CD4-positive, alpha-beta memory T cell (primary cell): ENCODE results near the gene MCM6. TPM values are rescaled to one million over a fixed set of nuclear protein-coding genes. Genes with fewer than 3 reads are reported as not detected.
A peak's percentile ranks its signal among the peaks of the same experiment; 100 is the strongest.
"Not testable (repeated sequence)": the region's sequence is repeated elsewhere in the genome, so short reads cannot be mapped to it uniquely, and the experiment has no call there.

Experiments used
- CTCF ChIA-PET: fragments of 350-600 bp; sonication (Branson Sonifier 250); formaldehyde crosslinking; loops from one replicate; lab custom pipeline; 2021; ENCODE audit warnings: inconsistent platforms; ENCODE audit not compliant: partially characterized antibody; lab: Charles Lee
- POLR2A ChIA-PET: fragments of 350-600 bp; sonication (Branson Sonifier 250); formaldehyde crosslinking; loops from one replicate; lab custom pipeline; 2021; ENCODE audit not compliant: partially characterized antibody; lab: Charles Lee
- DNase-seq, 5 donors: peaks; one replicate each; pipeline versions ENCODE4 v3.0.0 to v3.0.0-alpha.2; 2020 to 2022; ENCODE audit warnings: mixed read lengths in 1 of 5
- H3K27ac ChIP-seq: one replicate; pipeline ENCODE4 v1.7.0; 2013; ENCODE audit warnings: low read depth, low read length
- H3K27me3 ChIP-seq: 2 replicates; pipeline ENCODE4 v1.7.0; 2013; ENCODE audit warnings: mild to moderate bottlenecking, low read length, moderate library complexity; ENCODE audit not compliant: insufficient read depth
- H3K36me3 ChIP-seq: 2 replicates; pipeline ENCODE4 v1.7.0; 2013; ENCODE audit warnings: mild to moderate bottlenecking, low read length, moderate library complexity; ENCODE audit not compliant: insufficient read depth
- H3K4me1 ChIP-seq: 2 replicates; pipeline ENCODE4 v1.7.0; 2013; ENCODE audit warnings: mild to moderate bottlenecking, low read length, moderate library complexity; ENCODE audit not compliant: insufficient read depth
- H3K4me3 ChIP-seq, 2 donors: one replicate each; pipeline ENCODE4 v1.7.0; 2013; ENCODE audit warnings: low read length in 2 of 2, mild to moderate bottlenecking in 1 of 2
- H3K9me3 ChIP-seq, 2 donors: one replicate each; pipeline ENCODE4 v1.7.0; 2013; ENCODE audit warnings: low read length in 2 of 2, control low read depth in 1 of 2; ENCODE audit not compliant: control insufficient read depth in 1 of 2
- H3K27ac Mint-ChIP-seq, 7 donors: one replicate each; pipeline ENCODE4 v1.8.0; 2020 to 2021; ENCODE audit warnings: mixed read lengths in 7 of 7, mild to moderate bottlenecking in 6 of 7, inconsistent platforms in 3 of 7, moderate library complexity in 3 of 7
- H3K27me3 Mint-ChIP-seq, 2 donors: one replicate each; pipeline ENCODE4 v1.8.0; 2020 to 2021; ENCODE audit warnings: mixed read lengths in 2 of 2
- H3K36me3 Mint-ChIP-seq, 2 donors: one replicate each; pipeline ENCODE4 v1.8.0; 2020 to 2021; ENCODE audit warnings: mixed read lengths in 2 of 2, inconsistent platforms in 1 of 2, mild to moderate bottlenecking in 1 of 2
- H3K4me1 Mint-ChIP-seq, 4 donors: one replicate each; pipeline ENCODE4 v1.8.0; 2020 to 2021; ENCODE audit warnings: mixed read lengths in 4 of 4, mild to moderate bottlenecking in 1 of 4
- H3K4me3 Mint-ChIP-seq, 8 donors: one replicate each; pipeline ENCODE4 v1.8.0; 2020 to 2021; ENCODE audit warnings: mixed read lengths in 8 of 8, mild to moderate bottlenecking in 7 of 8, moderate library complexity in 6 of 8, inconsistent platforms in 3 of 8
- H3K9me3 Mint-ChIP-seq, 8 donors: one replicate each; pipeline ENCODE4 v1.8.0; 2020 to 2021; ENCODE audit warnings: mixed read lengths in 8 of 8, mild to moderate bottlenecking in 5 of 8, inconsistent platforms in 3 of 8, moderate library complexity in 1 of 8
- intact Hi-C: fragments of 100-400 bp; cut with micrococcal nuclease; formaldehyde crosslinking; loops from one replicate; pipeline ENCODE4 v1.15.1; 2023
- polyA plus RNA-seq, 2 donors: library from polyadenylated mRNA; unstranded; fragments of 300-500 nt; fragmentation: Illumina TruSeq; gene quantifications; one replicate each; pipeline ENCODE4 v1.2.3, GENCODE V29; 2021
- total RNA-seq, 2 experiments: library from RNA; stranded (reverse); gene quantifications; one replicate each; pipeline ENCODE4 v1.2.3, GENCODE V29; 2021

MCM6 gene
- total and polyA plus RNA-seq, 4 experiments from 2014 or later, result 16.1 to 32.7 (median 25.1) TPM

- Mint-ChIP-seq H3K4me1 (peaks cover 5 to 11% (median 10%) of the 10 kb centered on the region in 4 donors), H3K9me3 (peaks cover 0 to 11% (median 3%) of the 10 kb centered on the region in 8 donors)
- H3K27ac Mint-ChIP-seq, H3K27me3 Mint-ChIP-seq, H3K4me3 ChIP-seq, H3K36me3 Mint-ChIP-seq, H3K27ac ChIP-seq, H3K36me3 ChIP-seq, POLR2A ChIA-PET, H3K9me3 ChIP-seq, DNase-seq, H3K27me3 ChIP-seq, H3K4me1 ChIP-seq, H3K4me3 Mint-ChIP-seq, intact Hi-C loops: not testable (repeated sequence)
- CTCF ChIA-PET, result interaction anchor here (0.7 to 5.8 kb wide), 5 partner anchors 11 to 791 kb away, joined by 3 to 77 read pairs (median 34); no protein-coding TSS in a partner anchor
These were observed 80.6 kb downstream of the MCM6 start for GRCh38 chr2:135795641-135796040.

GRCh38 chr2:135792401-135793150 is 83.7 kb downstream of the MCM6 start:
- peaks cover under 1% of the 10 kb centered on the region for H3K4me1 ChIP-seq
- H3K36me3 ChIP-seq, result no peaks in the 10 kb centered on the region
- no peak overlapping the region for H3K4me3 ChIP-seq
- H3K4me1 Mint-ChIP-seq, result peaks cover 4 to 10% (median 9%) of the 10 kb centered on the region in 4 donors
- H3K27me3 Mint-ChIP-seq, result no peaks in the 10 kb centered on the region
- H3K9me3 Mint-ChIP-seq, result peaks cover 0 to 2% (median 0%) of the 10 kb centered on the region in 8 donors
- no peak overlapping the region for H3K27ac Mint-ChIP-seq
- no peak overlapping the region for H3K27ac ChIP-seq
- intact Hi-C loops, result no loop called here
- no peak for DNase-seq
- no peaks in the 10 kb centered on the region for H3K9me3 ChIP-seq
- H3K36me3 Mint-ChIP-seq, result no peaks in the 10 kb centered on the region
- H3K27me3 ChIP-seq, result no peaks in the 10 kb centered on the region
- ChIA-PET CTCF (no interaction called here), POLR2A (no interaction called here)
- no peak overlapping the region for H3K4me3 Mint-ChIP-seq

- ChIA-PET POLR2A (no interaction called here), CTCF (interaction anchor here (1.1 kb wide), 2 partner anchors 11 to 803 kb away, joined by 3 read pairs; no protein-coding TSS in a partner anchor)
- no peak overlapping the region for H3K27ac Mint-ChIP-seq
- no peak overlapping the region for H3K4me3 ChIP-seq
- H3K36me3 ChIP-seq, result no peaks in the 10 kb centered on the region
- H3K27ac ChIP-seq, result no peak overlapping the region
- H3K36me3 Mint-ChIP-seq, result peaks cover 3 to 5% of the 10 kb centered on the region in 2 donors
- H3K9me3 ChIP-seq, result no peaks in the 10 kb centered on the region
- intact Hi-C loops, result no loop called here
- H3K4me1 Mint-ChIP-seq, result peaks cover 0 to 7% (median 6%) of the 10 kb centered on the region in 4 donors
- H3K27me3 ChIP-seq, result no peaks in the 10 kb centered on the region
- H3K27me3 Mint-ChIP-seq, result no peaks in the 10 kb centered on the region
- DNase-seq, result no peak
- H3K9me3 Mint-ChIP-seq, result no peaks in the 10 kb centered on the region
- peak overlapping the region in 1 of 8 donors; percentile 3 for H3K4me3 Mint-ChIP-seq
- H3K4me1 ChIP-seq, result no peaks in the 10 kb centered on the region
These were observed 84.6 kb downstream of the MCM6 start for GRCh38 chr2:135791418-135792190.

- Mint-ChIP-seq H3K9me3 (no peaks in the 10 kb centered on the region), H3K36me3 (peaks cover 8 to 13% of the 10 kb centered on the region in 2 donors), H3K4me1 (peaks cover 0 to 7% (median 6%) of the 10 kb centered on the region in 4 donors), H3K27me3 (no peaks in the 10 kb centered on the region), H3K27ac (peak overlapping the region in 1 of 7 donors; percentile 52), H3K4me3 (no peak overlapping the region)
- Histone ChIP-seq H3K27ac (no peak overlapping the region), H3K4me3 (no peak overlapping the region), H3K27me3 (no peaks in the 10 kb centered on the region), H3K9me3 (no peaks in the 10 kb centered on the region), H3K4me1 (no peaks in the 10 kb centered on the region), H3K36me3 (no peaks in the 10 kb centered on the region)
- CTCF ChIA-PET, result interaction anchor here (1.1 kb wide), 1 partner anchor 12 kb away, joined by 3 read pairs; no protein-coding TSS in a partner anchor
- intact Hi-C loops, result no loop called here
- POLR2A ChIA-PET, result no interaction called here
- no peak for DNase-seq
These were observed 85.8 kb downstream of the MCM6 start for GRCh38 chr2:135790423-135790822.

Other genes with a start within 250 kb of the MCM6 start
- 100 to 1,000 TPM; 116 to 121 TPM for gene UBXN4, start 134.6 kb downstream of the MCM6 start, total RNA-seq
- 100 to 1,000 TPM; 111 to 128 TPM for gene UBXN4, start 134.6 kb downstream of the MCM6 start, polyA plus RNA-seq
- under 1 TPM; 0.06 TPM for gene LCT, start 39.3 kb downstream of the MCM6 start, total RNA-seq
- gene LCT, start 39.3 kb downstream of the MCM6 start, polyA plus RNA-seq, result not detected
- 10 to 100 TPM; 84.9 to 90.1 TPM for gene DARS1, start 109.2 kb upstream of the MCM6 start, total RNA-seq
- 100 to 1,000 TPM; 109 to 230 TPM for gene DARS1, start 109.2 kb upstream of the MCM6 start, polyA plus RNA-seq
- gene CXCR4, start 241.7 kb upstream of the MCM6 start, total RNA-seq, result 100 to 1,000 TPM; 306 to 308 TPM
- gene CXCR4, start 241.7 kb upstream of the MCM6 start, polyA plus RNA-seq, result 1,000 to 10,000 TPM in 1 of 2 donors, 100 to 1,000 TPM in 1; 368 to 1,556 TPM